GM20431 (cell line): ENCODE data around the gene GALNT6.

Experiments
- in situ Hi-C: fragments of 300-500 bp; cut with MseI, MboI; formaldehyde crosslinking; loops from one replicate; pipeline ENCODE4 v1.15.0; 2020; ENCODE audit warnings: low sequenced_read_pairs; ENCODE audit not compliant: unreplicated experiment

GALNT6 gene, protein sequence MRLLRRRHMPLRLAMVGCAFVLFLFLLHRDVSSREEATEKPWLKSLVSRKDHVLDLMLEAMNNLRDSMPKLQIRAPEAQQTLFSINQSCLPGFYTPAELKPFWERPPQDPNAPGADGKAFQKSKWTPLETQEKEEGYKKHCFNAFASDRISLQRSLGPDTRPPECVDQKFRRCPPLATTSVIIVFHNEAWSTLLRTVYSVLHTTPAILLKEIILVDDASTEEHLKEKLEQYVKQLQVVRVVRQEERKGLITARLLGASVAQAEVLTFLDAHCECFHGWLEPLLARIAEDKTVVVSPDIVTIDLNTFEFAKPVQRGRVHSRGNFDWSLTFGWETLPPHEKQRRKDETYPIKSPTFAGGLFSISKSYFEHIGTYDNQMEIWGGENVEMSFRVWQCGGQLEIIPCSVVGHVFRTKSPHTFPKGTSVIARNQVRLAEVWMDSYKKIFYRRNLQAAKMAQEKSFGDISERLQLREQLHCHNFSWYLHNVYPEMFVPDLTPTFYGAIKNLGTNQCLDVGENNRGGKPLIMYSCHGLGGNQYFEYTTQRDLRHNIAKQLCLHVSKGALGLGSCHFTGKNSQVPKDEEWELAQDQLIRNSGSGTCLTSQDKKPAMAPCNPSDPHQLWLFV

GRCh38 chr12:51391283-51392123 lies at the start of gene GALNT6:
Gene GALNT6, minus strand, starts transcription at chr12:51391406. Its CDS starts 11,625 bp downstream, at chr12:51379781.
- in situ Hi-C loops = no loop called here

DNA sequence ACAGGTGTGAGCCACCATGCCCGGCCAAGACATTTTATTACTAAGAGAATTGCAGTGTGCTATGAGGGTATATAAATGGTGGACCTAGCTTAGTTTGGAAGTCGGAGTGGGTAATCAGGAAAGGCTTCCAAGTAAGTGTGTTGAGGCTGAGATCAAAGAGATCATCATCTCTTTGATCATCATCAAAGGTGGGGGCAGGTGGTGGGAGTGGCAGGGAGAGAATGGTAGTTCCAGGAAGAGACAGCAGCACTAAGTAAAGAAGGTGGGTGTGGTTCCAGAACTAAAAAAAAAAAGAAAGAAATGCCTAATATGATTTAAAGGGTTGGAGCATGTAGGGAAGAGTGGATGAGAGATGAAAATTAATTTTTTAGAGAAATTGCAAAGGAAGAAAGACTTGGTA lies 48.1 kb upstream of the GALNT6 start:
- in situ Hi-C loops = no loop called here

GRCh38 chr12:51437431-51437830 lies 46.2 kb upstream of the GALNT6 start:
- in situ Hi-C loops = no loop called here

DNA sequence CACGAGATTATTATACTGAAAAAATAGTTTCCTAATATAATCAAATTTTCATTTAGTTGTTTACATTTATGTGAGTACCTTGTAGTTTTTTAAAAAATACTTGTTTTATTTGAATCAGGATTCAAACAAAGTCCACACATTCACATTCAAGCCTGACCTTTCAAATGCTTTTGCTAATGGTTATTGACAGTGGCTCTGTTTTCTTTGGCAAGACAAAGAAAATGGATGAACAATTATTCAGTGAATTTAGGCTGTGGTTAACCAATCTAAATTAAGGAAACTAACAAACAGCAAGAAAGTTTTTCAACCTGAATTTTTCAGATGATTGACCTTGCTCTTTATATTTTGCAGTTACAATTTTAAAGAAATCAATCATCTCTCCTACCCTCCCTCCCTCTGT lies 43.1 kb upstream of the GALNT6 start:
- in situ Hi-C loops = no loop called here

- in situ Hi-C loops = no loop called here
Measured at GRCh38 chr12:51432921-51433320, 41.7 kb upstream of the GALNT6 start.

DNA sequence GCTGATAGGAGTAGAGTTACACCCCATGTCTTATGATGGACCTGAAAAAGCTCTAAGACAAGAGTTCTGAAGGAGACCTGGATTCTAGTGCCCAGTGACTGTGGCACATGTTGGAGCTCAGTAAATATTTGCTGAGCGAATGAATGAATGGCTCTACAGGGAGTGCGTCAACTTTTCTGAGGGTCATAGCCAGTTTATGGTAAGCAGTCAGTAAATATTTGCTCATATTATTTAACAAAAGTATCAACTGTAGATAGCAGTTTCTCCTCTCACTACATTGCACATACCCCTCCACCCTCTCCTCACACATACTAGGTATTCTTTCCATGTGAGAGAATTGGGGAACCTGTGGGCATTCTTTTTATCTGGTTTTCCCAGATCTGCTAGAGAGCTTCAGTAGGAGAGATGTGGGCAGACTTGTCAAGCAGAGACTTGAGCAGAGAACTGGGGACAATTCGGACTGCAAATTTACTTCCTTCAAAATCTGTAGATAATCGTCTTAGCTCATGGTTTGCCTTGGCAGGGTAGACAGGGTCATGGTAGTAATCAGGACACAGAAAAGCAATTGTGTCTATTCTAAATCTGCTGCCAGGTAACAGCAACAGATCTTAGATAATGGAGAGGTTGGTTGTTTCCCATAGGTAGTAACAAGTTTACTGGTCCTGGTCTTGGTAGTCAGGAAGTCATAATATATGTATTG lies 39.1 kb upstream of the GALNT6 start:
- in situ Hi-C loops = no loop called here

GRCh38 chr12:51429700-51430099 lies 38.5 kb upstream of the GALNT6 start:
- in situ Hi-C loops = loop anchor here (10.0 kb wide), 1 partner anchor 95 kb away; no protein-coding TSS in a partner anchor

DNA sequence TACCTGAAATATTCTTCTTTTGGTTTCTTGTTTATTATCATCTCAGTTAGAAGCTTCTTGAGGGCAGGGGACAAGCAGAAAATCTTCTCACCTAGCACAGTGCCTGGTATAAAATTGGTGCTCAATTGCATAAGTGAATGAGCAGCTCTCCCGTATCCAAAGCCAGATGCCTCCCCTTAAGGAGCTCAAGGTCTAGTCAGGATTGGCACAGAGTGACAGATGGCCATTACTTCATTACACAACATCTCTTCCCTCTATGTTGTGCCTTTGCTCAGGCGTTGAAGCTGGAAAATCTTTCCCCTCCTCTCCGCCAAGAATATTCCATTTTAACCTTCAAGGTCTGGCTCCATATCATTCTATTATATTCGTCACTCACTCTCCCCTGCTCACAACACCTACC lies 37.0 kb upstream of the GALNT6 start:
- in situ Hi-C loops = loop anchor here (10.0 kb wide), 1 partner anchor 97 kb away; no protein-coding TSS in a partner anchor

DNA sequence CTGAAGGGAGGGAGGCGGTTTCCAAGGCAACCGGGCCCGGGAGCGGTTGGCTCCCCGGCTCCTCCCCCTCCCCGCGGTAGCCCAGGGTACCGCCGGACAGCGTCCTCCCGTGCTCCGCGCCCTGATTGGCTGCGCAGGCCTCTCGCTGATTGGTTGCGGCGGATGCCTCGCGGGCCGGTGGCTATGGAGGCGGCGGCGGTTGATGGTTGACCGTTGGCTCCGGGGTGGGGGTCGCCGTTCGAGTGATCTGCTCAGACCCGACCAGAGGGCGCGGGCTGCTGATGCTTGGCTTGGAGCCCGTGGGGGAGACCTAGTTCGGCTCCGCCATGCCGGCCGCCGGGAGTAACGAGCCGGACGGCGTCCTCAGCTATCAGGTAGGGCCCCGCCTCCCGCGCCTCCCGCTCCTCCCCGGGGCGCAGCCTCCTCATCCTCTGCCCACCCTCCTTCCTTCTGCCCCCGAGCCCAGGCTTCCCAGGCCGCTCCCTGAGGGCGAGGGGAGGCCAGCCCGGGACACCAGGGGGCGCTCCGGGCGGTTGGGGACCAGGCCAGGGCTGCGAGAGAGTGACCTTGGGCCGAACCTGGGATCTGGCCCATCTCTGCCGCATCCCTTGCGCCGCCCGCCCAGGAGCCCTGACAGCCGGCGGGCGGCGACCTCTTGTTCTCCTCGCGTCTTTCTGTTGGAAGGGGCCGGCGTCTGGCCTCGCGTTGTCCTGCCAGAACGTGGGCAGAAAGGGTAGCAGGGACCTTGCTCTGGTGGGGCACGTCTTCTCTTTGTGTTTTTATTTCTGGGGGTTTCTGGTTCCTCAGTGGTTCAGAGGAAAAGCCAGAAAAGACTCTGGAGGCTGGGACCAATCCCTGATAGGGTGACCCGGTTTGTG lies 33.7 kb upstream of the GALNT6 start, which contains the start of gene SLC4A8:
Gene SLC4A8 (plus strand): TSS at position 170 of the 878 bp plus-strand sequence. CDS start 157 bp downstream, at position 327.
- in situ Hi-C loops = loop anchor here (10.0 kb wide), 1 partner anchor 100 kb away; no protein-coding TSS in a partner anchor

DNA sequence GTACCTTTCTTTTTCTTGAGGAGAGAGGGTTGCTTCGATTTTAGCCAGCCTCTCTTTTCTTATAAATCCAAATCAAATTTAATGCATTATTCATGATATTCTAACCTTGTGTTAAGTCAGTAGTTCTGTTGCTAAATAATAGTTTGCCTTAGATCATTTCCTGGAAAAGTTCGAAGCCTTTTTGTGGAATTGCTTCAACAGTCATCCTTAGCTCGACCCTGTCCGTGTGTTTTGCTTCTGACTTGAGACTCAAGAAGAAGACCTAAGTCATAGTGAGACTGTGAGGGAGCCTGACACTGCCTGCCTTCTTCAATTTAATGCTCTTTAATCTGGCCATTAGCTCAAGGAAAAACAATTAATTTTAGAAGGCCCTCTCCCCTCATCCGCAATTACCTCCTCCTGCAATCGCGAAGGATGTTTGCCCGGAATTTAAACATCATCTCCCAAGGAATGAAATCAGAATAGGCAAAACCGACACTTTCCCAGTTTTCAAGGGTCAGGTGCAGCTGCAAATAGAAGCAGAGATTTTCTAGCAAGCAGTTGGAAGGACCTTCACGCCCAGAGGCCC lies 33.0 kb upstream of the GALNT6 start:
- in situ Hi-C loops = loop anchor here (10.0 kb wide), 1 partner anchor 101 kb away; no protein-coding TSS in a partner anchor

GRCh38 chr12:51421266-51421884 lies 30.2 kb upstream of the GALNT6 start:
- in situ Hi-C loops = loop anchor here (10.0 kb wide), 1 partner anchor 103 kb away; no protein-coding TSS in a partner anchor

- in situ Hi-C loops = loop anchor here (10.0 kb wide), 1 partner anchor 105 kb away; no protein-coding TSS in a partner anchor
Measured at GRCh38 chr12:51419425-51420193, 28.4 kb upstream of the GALNT6 start.

DNA sequence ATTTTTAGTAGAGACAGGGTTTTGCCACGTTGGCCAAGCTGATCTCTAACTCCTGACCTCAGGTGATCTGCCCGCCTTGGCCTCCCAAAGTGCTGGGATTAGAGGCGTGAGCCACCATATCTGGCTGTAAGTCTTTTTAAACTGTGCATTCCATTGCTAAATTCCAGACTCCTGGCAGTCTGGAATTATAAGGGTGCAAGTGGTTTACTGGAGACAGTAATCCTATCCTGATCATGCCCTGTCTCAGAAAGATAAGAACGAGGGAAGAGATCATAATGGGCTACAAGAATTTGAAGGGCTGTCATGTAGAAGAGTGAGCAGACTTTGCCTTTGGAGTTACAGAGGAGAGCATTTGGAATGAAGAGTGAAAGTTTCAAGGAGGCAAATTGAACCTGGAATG lies 26.6 kb upstream of the GALNT6 start:
- in situ Hi-C loops = no loop called here

DNA sequence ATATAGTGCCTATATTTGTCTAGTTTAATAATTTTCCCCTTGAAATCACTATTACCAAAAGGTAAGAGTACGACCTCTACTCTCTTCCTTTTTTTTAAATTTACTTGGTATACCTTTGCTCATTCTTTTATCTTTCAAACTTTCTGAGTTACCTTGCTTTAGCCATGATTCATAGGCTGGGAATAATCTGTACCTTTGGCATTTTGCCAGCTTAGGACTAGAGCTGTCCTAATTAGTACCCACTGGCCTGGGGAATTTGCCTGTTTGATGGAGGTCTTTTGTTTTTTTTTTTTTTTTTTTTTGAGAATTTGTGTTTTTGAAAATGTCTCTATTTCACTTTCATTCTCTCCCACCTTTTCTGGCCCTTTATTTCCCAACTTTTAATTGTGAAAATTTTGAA lies 24.7 kb upstream of the GALNT6 start:
- in situ Hi-C loops = no loop called here

GRCh38 chr12:51413791-51414190 lies 22.6 kb upstream of the GALNT6 start:
- in situ Hi-C loops = no loop called here

- in situ Hi-C loops = no loop called here
Measured at GRCh38 chr12:51413149-51413548, 21.9 kb upstream of the GALNT6 start.

DNA sequence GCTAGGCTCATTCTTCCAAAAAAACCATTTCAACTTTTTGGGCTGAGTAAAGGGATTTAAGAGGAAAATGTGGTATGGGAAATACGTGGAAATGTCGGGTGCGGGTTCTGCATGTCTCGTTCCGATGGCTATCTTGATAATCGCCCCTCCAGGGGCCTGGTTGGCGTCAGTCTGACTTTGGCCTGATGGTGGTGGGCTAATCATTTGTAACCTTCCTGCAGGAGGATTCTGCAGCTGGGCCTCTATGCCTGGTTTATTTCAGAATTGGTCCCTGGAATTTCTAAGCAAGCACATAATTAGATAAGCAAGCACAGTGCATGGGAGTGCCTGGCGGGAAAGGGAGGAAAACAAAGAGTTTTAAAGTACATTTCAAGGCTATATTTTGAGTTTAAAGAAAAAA lies 18.6 kb upstream of the GALNT6 start:
- in situ Hi-C loops = no loop called here
